22Rv1 (cell line): Measurements from ENCODE around the gene WWTR1.

Source experiments
- ZFX ChIP-seq: fragments of 450-650 bp; IDR thresholded peaks from 2 replicates; pipeline ENCODE4 v1.6.1; 2017; ENCODE audit warnings: antibody characterized with exemption, borderline replicate concordance
- TF ChIP-seq, protein P1 (sequence below): fragments of 450-650 bp; IDR thresholded peaks from 2 replicates; pipeline ENCODE4 v1.5.1; 2017; ENCODE audit warnings: mild to moderate bottlenecking

DNA sequence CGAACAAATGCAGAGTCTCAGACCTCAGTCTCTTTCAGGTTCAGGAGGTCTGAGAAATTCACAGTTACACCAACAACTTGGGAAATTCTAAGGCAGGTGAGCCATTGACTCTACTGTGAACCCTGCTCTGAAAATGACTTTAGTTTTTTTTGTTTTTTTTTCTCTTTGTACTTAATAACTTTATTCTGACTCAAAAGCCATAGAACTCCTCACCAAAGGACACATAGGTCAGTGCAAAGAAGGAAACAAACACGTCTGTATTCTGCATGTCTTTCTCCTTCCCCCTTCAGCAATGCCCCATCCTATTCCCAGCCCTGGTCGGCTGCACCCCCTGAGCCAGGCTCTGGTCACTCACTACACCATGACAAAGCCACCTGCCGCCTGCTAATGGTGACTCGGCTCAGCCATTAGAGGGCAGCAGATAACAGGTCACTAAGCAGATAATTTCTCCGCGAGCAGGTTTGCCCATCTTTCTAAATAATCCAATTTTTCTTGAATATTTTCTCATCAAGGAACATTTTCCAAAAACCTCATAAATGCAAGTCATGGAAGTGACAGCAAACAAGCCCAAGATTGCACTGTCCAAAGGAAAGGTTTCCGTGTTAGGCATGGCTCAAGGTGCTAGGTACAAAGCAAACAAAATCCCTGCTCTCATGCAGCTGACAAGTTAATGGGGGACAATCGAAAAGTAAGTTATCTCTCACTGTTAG lies 145.6 kb downstream of the WWTR1 start:
- TF ChIP-seq, protein P1, sequence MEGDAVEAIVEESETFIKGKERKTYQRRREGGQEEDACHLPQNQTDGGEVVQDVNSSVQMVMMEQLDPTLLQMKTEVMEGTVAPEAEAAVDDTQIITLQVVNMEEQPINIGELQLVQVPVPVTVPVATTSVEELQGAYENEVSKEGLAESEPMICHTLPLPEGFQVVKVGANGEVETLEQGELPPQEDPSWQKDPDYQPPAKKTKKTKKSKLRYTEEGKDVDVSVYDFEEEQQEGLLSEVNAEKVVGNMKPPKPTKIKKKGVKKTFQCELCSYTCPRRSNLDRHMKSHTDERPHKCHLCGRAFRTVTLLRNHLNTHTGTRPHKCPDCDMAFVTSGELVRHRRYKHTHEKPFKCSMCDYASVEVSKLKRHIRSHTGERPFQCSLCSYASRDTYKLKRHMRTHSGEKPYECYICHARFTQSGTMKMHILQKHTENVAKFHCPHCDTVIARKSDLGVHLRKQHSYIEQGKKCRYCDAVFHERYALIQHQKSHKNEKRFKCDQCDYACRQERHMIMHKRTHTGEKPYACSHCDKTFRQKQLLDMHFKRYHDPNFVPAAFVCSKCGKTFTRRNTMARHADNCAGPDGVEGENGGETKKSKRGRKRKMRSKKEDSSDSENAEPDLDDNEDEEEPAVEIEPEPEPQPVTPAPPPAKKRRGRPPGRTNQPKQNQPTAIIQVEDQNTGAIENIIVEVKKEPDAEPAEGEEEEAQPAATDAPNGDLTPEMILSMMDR: peak; percentile 94
- no peak for TF ChIP-seq ZFX
